DMS114 treated with DMSO at 0.1 percent for 48 hours (cell line): Measurements from ENCODE around the gene USP36.
"Not testable (repeated sequence)": the region's sequence is repeated elsewhere in the genome, so short reads cannot be mapped to it uniquely, and the experiment has no call there.

ENCODE experiments used
- DNase-seq: peaks from one replicate; lab custom pipeline; 2025; ENCODE audit not compliant: unreplicated experiment; lab: John Stamatoyannopoulos, UW

The USP36 gene

GRCh38 chr17:78793968-78794367 is 46.6 kb downstream of the USP36 start:
- DNase-seq = no peak

GRCh38 chr17:78793415-78793814 is 47.2 kb downstream of the USP36 start:
- no peak for DNase-seq

GRCh38 chr17:78791840-78792709 is 48.5 kb downstream of the USP36 start:
- no peak for DNase-seq

- no peak for DNase-seq
Measured at GRCh38 chr17:78790552-78790951, 50.1 kb downstream of the USP36 start.

GRCh38 chr17:78789663-78790181 is 50.9 kb downstream of the USP36 start:
- DNase-seq = no peak

GRCh38 chr17:78789149-78789662 is 51.4 kb downstream of the USP36 start:
- DNase-seq = no peak

- no peak for DNase-seq
Measured at GRCh38 chr17:78788451-78788850, 52.2 kb downstream of the USP36 start.

GRCh38 chr17:78787444-78787843 is 53.2 kb downstream of the USP36 start:
- DNase-seq = no peak

- no peak for DNase-seq
Measured at GRCh38 chr17:78785663-78786057, 55.0 kb downstream of the USP36 start.

GRCh38 chr17:78785011-78785662 is 55.5 kb downstream of the USP36 start:
- DNase-seq = no peak

- no peak for DNase-seq
Measured at GRCh38 chr17:78784352-78784751, 56.3 kb downstream of the USP36 start.

- no peak for DNase-seq
Measured at GRCh38 chr17:78783711-78784324, 56.8 kb downstream of the USP36 start.

- no peak for DNase-seq
Measured at GRCh38 chr17:78781893-78782304, 58.7 kb downstream of the USP36 start, which contains the start of gene CYTH1. TSS of gene CYTH1 (minus strand) at chr17:78782273. CDS start at chr17:78782223, 50 bp downstream.

- DNase-seq = no peak
Measured at GRCh38 chr17:78781104-78781892, 59.3 kb downstream of the USP36 start.

- DNase-seq = no peak
Measured at GRCh38 chr17:78780335-78780734, 60.3 kb downstream of the USP36 start.

- DNase-seq = no peak
Measured at GRCh38 chr17:78779850-78780249, 60.8 kb downstream of the USP36 start.

- not testable (repeated sequence) for DNase-seq
Measured at GRCh38 chr17:78779286-78779651, 61.3 kb downstream of the USP36 start.

- no peak for DNase-seq
Measured at GRCh38 chr17:78777881-78778280, 62.7 kb downstream of the USP36 start.

- no peak for DNase-seq
Measured at GRCh38 chr17:78774956-78775571, 65.5 kb downstream of the USP36 start.

GRCh38 chr17:78774453-78774852 is 66.2 kb downstream of the USP36 start:
- no peak for DNase-seq
